ENCODE measurements around the gene LRP3. TPM values are rescaled to one million over a fixed set of nuclear protein-coding genes. Genes with fewer than 3 reads are reported as not detected.
"Not testable (repeated sequence)": the region's sequence is repeated elsewhere in the genome, so short reads cannot be mapped to it uniquely, and the experiment has no call there.

The LRP3 gene
- polyA plus RNA-seq, 1 donor, result 22.4 TPM

DNA sequence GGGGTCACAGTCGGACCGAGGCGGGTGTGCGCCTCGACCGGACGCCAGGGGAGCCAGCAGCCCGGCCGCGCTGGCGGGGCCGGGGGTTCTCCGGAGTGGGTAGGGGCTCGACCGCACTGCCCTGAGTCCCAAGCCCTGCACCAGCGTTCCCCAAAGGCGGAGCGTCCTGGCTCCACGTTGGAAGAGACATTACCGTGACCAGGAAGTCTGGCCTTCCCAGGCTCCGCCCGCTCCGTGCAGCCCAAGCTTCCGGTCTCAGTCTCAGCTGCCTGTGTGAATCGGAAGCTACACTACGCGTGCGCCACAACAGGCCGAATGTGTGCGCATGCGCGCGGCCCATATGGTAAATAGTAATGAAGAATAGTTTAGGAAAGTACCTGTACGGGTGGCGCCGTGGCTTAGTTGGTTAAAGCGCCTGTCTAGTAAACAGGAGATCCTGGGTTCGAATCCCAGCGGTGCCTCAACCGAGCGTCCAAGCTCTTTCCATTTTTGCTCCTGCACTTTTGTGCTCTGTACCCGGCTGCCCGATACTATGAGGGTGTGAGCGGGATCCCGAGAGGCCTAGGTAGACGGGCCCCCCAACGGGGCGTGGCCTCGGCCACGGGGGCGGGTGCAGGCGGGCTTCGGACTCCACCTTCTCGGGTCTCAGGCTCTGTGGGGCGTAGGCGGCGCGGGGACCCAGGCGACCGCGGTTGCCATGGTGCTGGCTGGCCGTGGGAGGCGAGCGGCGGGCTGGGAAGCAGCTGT lies 17.3 kb upstream of the LRP3 start:
- peak; percentile 97 for DNase-seq

- DNase-seq, result no peak
These were observed 16.6 kb upstream of the LRP3 start for GRCh38 chr19:33177417-33177979.

- DNase-seq, result no peak
These were observed 7.5 kb upstream of the LRP3 start for GRCh38 chr19:33186431-33187182.

DNA sequence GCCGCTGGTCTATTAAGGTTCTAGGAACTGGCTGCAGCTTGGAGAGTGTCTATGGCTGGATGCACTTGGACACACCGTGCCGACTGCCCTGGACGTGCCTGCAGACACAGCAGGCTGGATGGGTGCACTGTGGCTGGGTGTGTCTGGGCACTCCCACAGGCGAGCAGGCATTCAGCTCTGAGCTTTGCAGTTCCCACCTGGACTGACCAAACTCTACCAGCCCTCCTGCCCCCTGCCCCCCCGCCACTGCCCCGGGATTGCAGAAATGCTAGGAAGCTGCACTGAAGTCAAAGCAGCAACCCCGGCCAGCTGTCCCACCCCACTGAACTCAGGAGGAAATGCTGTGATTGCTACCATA lies 7.0 kb upstream of the LRP3 start:
- no peak for DNase-seq

GRCh38 chr19:33189453-33189852 lies 4.7 kb upstream of the LRP3 start:
- no peak for DNase-seq

GRCh38 chr19:33191092-33191491 lies 3.0 kb upstream of the LRP3 start:
- not testable (repeated sequence) for DNase-seq

GRCh38 chr19:33191501-33191900 lies 2.6 kb upstream of the LRP3 start:
- DNase-seq, result no peak

- no peak for DNase-seq
These were observed 2.1 kb upstream of the LRP3 start for GRCh38 chr19:33192010-33192409.

GRCh38 chr19:33193269-33193864 lies 763 bp upstream of the LRP3 start:
- no peak for DNase-seq

GRCh38 chr19:33194532-33194885 lies 379 bp downstream of the LRP3 start:
- DNase-seq, result no peak

DNA sequence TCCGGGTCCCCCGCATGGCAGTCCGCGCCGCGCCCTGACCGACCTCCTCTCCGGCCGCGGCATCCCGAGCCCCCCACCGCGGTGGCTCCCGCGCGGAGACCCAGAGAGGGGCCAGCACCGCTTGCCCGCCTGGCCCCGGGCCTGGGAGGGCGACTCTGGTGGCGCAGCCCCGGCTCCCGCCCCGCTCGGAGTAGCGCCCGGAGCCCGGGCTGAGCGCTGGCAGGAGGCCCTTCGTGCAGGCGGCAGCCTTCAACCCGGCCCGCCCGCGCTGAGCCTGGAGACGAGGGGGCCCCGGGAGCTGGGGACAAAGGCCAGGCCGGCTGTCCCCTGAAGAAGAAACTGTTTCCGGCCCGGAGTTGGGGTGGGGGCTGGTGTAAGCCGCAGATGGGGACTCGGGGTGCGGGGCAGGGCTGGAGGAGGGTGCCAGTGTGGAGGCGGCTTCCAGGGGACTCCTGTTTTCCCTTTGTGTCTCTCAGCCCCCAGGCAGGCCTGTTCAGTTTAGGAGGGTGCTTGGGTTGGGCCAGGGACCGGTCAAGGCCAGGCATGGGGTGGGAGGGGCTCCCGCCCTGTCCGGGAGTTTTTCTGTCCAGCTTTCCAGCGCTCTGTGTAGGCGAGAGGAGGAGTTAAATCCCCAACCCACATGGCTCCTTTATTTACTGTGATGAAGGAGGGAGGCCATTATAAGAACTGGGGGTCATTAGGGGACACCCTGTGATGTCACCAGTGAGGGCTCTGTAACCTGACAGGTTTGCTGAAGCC lies 935 bp downstream of the LRP3 start:
- no peak for DNase-seq

DNA sequence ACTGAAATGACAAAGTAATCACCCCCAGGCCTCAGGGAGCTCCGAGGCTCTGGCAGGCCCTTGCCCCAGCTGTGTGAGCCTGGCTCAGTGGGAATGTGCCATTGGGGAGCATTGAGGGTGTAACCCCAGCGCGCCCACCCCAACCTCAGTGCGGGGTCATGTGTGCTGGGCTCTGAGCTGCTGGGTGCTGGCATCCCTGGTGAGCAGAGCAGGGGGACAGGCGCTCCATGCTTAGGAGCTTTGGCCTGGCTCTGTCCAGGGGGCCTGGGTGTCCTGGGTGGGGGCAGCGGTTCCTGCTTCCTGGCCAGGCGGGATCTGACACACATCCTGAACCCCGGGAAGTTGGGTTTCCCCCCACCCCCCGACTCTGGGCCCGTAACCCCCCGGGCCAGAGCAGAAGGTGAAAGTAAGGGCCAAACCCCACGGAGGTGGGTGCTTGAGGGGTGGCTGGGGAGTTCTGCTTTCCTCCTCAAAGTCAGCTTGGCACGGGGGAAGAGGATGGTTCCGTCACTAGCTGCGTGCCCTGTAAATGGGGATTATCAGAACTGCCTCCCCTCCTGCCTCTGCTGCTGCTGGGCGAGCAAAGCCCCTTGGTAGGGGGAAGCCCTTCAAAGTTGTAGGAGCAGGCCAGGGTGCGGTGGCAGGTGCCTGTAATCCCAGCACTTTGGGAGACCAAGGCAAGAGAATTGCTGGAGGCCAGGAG lies 1.7 kb downstream of the LRP3 start:
- no peak for DNase-seq

DNA sequence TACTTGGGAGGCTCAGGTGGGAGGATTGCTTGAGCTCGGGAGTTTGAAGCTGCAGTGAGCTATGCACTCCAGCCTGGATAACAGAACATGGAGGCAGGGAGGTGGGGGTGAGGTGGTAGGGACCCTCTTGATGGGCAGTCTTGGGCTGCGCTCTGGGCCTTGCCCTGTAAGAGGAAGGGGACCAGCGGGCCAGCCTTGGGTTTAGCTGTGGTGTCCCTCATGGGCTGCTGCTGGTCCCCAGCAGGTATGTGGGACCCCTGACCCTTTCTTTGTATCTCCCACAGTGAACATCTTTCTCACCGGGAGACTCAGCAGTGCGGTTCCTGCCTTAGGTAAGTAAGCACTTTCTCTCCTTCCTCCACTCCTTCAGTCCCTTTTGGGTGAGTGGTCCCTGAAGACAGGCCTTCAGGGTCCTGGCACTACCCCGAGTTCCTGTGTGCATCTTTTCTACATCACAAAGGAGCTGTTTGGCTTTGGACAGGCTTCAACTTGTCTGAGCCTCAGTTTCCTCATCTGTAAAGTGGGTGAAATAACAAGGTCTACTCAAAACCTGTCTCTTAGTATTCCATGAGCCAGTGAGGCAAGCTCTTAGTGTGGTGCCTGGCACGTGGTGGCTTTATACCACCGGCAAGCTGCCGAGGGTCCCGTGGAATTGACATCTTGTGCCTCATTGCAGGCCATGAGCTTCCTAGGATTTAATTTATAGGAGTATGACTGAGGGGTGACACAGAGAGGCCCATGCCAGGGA lies 2.5 kb downstream of the LRP3 start:
- DNase-seq, result no peak

DNA sequence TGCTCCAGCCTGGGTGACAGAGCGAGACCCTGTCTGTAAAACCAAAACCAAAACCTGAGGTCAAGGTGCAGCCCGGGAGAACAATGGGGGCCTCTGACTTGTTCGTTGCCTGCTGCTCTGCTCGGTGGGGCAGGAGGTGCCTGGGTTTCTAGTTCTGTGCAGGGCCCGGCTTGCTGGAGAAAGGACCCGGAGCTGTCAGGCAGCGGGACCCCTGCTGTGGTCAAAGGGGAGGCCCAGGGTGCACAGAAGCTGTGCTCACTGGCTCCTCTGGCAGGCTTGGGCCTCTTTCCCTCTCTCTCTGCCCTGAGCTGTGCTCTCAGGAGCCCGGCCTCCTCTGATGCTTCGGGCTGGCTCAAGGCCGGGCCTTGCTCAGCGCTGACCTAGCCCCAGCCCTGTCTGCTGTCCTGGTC lies 3.5 kb downstream of the LRP3 start:
- DNase-seq, result no peak

GRCh38 chr19:33198169-33198568 lies 4.0 kb downstream of the LRP3 start:
- DNase-seq, result no peak

- DNase-seq, result no peak
These were observed 5.5 kb downstream of the LRP3 start for GRCh38 chr19:33199441-33200265.

DNA sequence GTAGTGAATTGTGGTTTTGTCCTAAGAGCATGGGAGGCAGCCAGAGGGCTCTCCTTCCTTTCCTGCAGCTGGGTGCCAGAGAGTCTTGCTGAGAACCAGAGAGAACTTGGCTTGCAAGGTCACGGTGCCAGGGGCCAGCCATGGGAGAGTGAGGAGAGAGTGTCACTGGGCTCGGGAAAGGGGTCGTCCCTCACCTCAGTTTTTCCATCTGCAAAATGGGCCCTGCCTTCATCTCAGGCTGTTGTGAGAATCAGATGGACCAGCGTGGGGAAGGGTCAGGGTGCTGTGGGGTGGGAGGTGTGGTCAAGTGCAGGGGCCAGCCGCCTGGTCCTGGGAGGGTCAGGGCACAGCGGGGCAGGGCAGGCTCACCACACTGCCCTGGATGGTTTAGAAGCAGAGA lies 7.3 kb downstream of the LRP3 start:
- DNase-seq, result no peak

DNA sequence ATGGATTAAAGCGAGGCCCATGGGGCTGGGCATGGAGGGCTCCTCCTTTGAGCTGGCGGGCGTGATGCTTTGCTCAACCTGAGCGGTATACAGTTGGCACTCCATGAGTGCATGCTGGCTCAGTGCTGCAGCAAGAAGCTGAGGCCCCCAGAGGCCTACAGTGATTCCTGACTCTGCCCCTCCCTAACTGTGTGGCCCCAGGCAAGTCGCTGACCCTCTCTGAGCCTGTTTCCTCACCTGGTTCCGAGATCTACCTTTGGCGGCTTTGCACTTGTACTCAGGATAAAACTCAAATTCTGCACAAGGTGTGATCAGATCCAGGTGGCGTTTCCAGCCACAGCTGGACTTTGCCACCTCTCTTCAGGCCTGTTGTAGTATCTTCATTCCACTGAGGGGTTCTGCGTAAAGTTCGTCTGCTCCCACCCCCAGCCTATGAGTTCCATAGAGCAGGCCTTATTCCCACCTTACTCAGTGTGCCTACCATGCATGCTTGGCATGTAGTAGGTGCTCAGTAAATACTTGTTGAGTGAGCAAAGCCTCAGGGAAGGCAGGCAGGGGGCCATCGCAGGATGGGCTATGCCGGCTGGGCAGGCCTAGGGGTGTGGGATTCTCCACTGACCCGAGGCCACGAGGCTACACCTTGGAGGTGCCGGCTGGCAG lies 7.9 kb downstream of the LRP3 start:
- no peak for DNase-seq

DNA sequence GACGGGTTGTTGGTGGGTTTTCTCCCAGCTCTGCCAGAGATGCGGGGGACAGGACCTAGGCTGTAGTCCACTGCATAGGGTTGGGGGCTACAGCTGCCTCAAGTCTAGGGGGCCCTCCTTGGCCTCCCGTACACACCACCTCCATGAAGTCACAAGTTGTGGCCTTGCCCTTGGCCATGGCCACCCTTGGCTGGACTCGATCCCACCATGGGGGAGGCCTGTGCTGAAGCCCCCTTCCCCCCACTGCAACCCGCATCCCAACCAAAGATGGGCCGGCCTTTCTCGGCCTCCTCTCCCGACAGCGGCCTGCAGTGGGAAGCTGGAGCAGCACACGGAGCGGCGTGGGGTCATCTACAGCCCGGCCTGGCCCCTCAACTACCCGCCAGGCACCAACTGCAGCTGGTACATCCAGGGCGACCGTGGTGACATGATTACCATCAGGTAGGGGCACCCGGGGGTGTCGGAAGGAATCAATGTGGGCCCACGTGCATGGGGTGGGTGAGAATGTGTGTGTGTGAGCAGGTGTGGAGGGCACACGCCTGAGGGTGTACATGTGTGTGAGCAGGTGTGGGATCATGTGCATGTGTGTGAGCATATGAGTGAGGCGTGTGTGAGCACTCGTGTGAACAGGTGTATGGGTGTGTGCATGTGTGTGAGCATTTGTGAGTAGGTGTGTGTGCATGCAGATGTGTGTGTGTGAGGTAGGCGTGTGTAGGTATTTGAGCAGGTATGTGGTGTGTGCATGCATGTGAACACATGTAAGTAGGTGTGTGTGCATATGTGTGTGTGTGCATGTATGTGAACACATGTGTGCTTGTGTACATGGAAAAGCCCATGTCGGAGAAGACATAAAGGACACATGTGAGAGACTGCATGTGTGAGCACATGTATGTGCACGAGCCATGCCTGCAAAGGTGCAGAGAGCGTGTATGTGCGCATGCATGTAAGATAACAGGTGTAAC lies 8.7 kb downstream of the LRP3 start:
- DNase-seq, result no peak

Data from hindlimb muscle (tissue), 1 donor.